ENCODE data around the gene CDH7. TPM values are rescaled to one million over a fixed set of nuclear protein-coding genes. Genes with fewer than 3 reads are reported as not detected.

Gene CDH7
- total RNA-seq = not detected

GRCh38 chr18:65750389-65751154, at the start of gene CDH7:
TSS of gene CDH7 (plus strand) at chr18:65751012. CDS start at chr18:65762843, 11,831 bp downstream.
- DNase-seq (no peak), ATAC-seq (no peak)
- peaks cover 11% of the 10 kb centered on the region for H3K27me3 Mint-ChIP-seq
- no peaks in the 10 kb centered on the region for H3K36me3 Mint-ChIP-seq
- H3K27ac Mint-ChIP-seq = no peak within 1 kb of the TSS
- peaks cover 4% of the 10 kb centered on the region for H3K9me3 Mint-ChIP-seq (ENCODE audit: low read depth)
- H3K4me3 Mint-ChIP-seq = no peak within 1 kb of the TSS
- H3K4me1 Mint-ChIP-seq = no peaks in the 10 kb centered on the region
- CTCF ChIA-PET = no interaction called here

- Mint-ChIP-seq H3K36me3 (no peaks in the 10 kb centered on the region), H3K4me1 (no peaks in the 10 kb centered on the region), H3K27ac (no peak overlapping the region), H3K27me3 (no peaks in the 10 kb centered on the region), H3K4me3 (no peak overlapping the region), H3K9me3 (ENCODE audit: low read depth) (peaks cover 2% of the 10 kb centered on the region)
- CTCF ChIA-PET = no interaction called here
- no peak for DNase-seq
- ATAC-seq = no peak
Measured at GRCh38 chr18:65704046-65704445, 46.8 kb upstream of the CDH7 start.

- Mint-ChIP-seq H3K4me1 (no peaks in the 10 kb centered on the region), H3K36me3 (no peaks in the 10 kb centered on the region), H3K27ac (no peak overlapping the region), H3K9me3 (ENCODE audit: low read depth) (peaks cover 2% of the 10 kb centered on the region), H3K4me3 (no peak overlapping the region), H3K27me3 (no peaks in the 10 kb centered on the region)
- no peak for ATAC-seq
- no peak for DNase-seq
- CTCF ChIA-PET = no interaction called here
Measured at GRCh38 chr18:65706646-65707045, 44.2 kb upstream of the CDH7 start.

- CTCF ChIA-PET = no interaction called here
- Mint-ChIP-seq H3K36me3 (no peaks in the 10 kb centered on the region), H3K27ac (no peak overlapping the region), H3K9me3 (ENCODE audit: low read depth) (peaks cover 4% of the 10 kb centered on the region), H3K27me3 (no peaks in the 10 kb centered on the region), H3K4me1 (no peaks in the 10 kb centered on the region), H3K4me3 (no peak overlapping the region)
- DNase-seq (no peak), ATAC-seq (no peak)
Measured at GRCh38 chr18:65711493-65711892, 39.3 kb upstream of the CDH7 start.

- CTCF ChIA-PET = no interaction called here
- Mint-ChIP-seq H3K27me3 (no peaks in the 10 kb centered on the region), H3K36me3 (no peaks in the 10 kb centered on the region), H3K27ac (no peak overlapping the region), H3K4me3 (no peak overlapping the region), H3K9me3 (ENCODE audit: low read depth) (peaks cover 4% of the 10 kb centered on the region), H3K4me1 (no peaks in the 10 kb centered on the region)
- no peak for ATAC-seq
- DNase-seq = no peak
Measured at GRCh38 chr18:65721619-65722018, 29.2 kb upstream of the CDH7 start.

GRCh38 chr18:65725251-65726050, 25.4 kb upstream of the CDH7 start:
- DNase-seq (no peak), ATAC-seq (no peak)
- Mint-ChIP-seq H3K36me3 (no peaks in the 10 kb centered on the region), H3K27ac (no peak overlapping the region), H3K4me1 (no peaks in the 10 kb centered on the region), H3K4me3 (no peak overlapping the region), H3K9me3 (ENCODE audit: low read depth) (peaks cover 5% of the 10 kb centered on the region), H3K27me3 (no peaks in the 10 kb centered on the region)
- CTCF ChIA-PET = no interaction called here

- Mint-ChIP-seq H3K27ac (no peak overlapping the region), H3K4me1 (no peaks in the 10 kb centered on the region), H3K36me3 (no peaks in the 10 kb centered on the region), H3K9me3 (ENCODE audit: low read depth) (peaks cover 15% of the 10 kb centered on the region), H3K4me3 (no peak overlapping the region), H3K27me3 (no peaks in the 10 kb centered on the region)
- DNase-seq = no peak
- CTCF ChIA-PET = no interaction called here
- no peak for ATAC-seq
Measured at GRCh38 chr18:65735155-65735554, 15.7 kb upstream of the CDH7 start.

GRCh38 chr18:65737471-65737955, 13.3 kb upstream of the CDH7 start:
- CTCF ChIA-PET = no interaction called here
- Mint-ChIP-seq H3K36me3 (no peaks in the 10 kb centered on the region), H3K27ac (no peak overlapping the region), H3K4me1 (no peaks in the 10 kb centered on the region), H3K4me3 (no peak overlapping the region), H3K9me3 (ENCODE audit: low read depth) (peaks cover 6% of the 10 kb centered on the region), H3K27me3 (no peaks in the 10 kb centered on the region)
- no peak for ATAC-seq
- DNase-seq = no peak

GRCh38 chr18:65746936-65747335, 3.9 kb upstream of the CDH7 start:
- ATAC-seq = no peak
- no peak overlapping the region for H3K4me3 Mint-ChIP-seq
- DNase-seq = no peak
- peaks cover 11% of the 10 kb centered on the region for H3K27me3 Mint-ChIP-seq
- no peaks in the 10 kb centered on the region for H3K4me1 Mint-ChIP-seq
- no peaks in the 10 kb centered on the region for H3K36me3 Mint-ChIP-seq
- H3K9me3 Mint-ChIP-seq (ENCODE audit: low read depth) = peaks cover 4% of the 10 kb centered on the region
- CTCF ChIA-PET = no interaction called here
- no peak overlapping the region for H3K27ac Mint-ChIP-seq

GRCh38 chr18:65748321-65748720, 2.5 kb upstream of the CDH7 start:
- peaks cover 11% of the 10 kb centered on the region for H3K27me3 Mint-ChIP-seq
- no peak overlapping the region for H3K4me3 Mint-ChIP-seq

GRCh38 chr18:65749841-65750240, 971 bp upstream of the CDH7 start:
- no peaks in the 10 kb centered on the region for H3K36me3 Mint-ChIP-seq
- ATAC-seq (no peak), DNase-seq (no peak)
- H3K4me3 Mint-ChIP-seq = no peak overlapping the region
- H3K27me3 Mint-ChIP-seq = peaks cover 11% of the 10 kb centered on the region
- no peak overlapping the region for H3K27ac Mint-ChIP-seq
- CTCF ChIA-PET = no interaction called here
- H3K4me1 Mint-ChIP-seq = no peaks in the 10 kb centered on the region
- H3K9me3 Mint-ChIP-seq (ENCODE audit: low read depth) = peaks cover 4% of the 10 kb centered on the region

More at GRCh38 chr18:65748321-65748720, 2.5 kb upstream of the CDH7 start:
- no peak for DNase-seq
- no peaks in the 10 kb centered on the region for H3K36me3 Mint-ChIP-seq
- peaks cover 4% of the 10 kb centered on the region for H3K9me3 Mint-ChIP-seq (ENCODE audit: low read depth)
- CTCF ChIA-PET = no interaction called here
- H3K4me1 Mint-ChIP-seq = no peaks in the 10 kb centered on the region
- ATAC-seq = no peak
- H3K27ac Mint-ChIP-seq = no peak overlapping the region

- ATAC-seq (no peak), DNase-seq (no peak)
- H3K9me3 Mint-ChIP-seq (ENCODE audit: low read depth) = peaks cover 4% of the 10 kb centered on the region
- CTCF ChIA-PET = no interaction called here
- H3K27me3 Mint-ChIP-seq = peaks cover 11% of the 10 kb centered on the region
- no peak overlapping the region for H3K4me3 Mint-ChIP-seq
- no peaks in the 10 kb centered on the region for H3K4me1 Mint-ChIP-seq
- no peaks in the 10 kb centered on the region for H3K36me3 Mint-ChIP-seq
- H3K27ac Mint-ChIP-seq = no peak overlapping the region
Measured at GRCh38 chr18:65751155-65752085, 608 bp downstream of the CDH7 start.

- Mint-ChIP-seq H3K4me3 (no peak overlapping the region), H3K4me1 (no peaks in the 10 kb centered on the region), H3K27ac (no peak overlapping the region), H3K36me3 (no peaks in the 10 kb centered on the region), H3K9me3 (ENCODE audit: low read depth) (peaks cover 6% of the 10 kb centered on the region), H3K27me3 (peaks cover 11% of the 10 kb centered on the region)
- no peak for DNase-seq
- ATAC-seq = no peak
- CTCF ChIA-PET = no interaction called here
Measured at GRCh38 chr18:65752625-65753325, 2.0 kb downstream of the CDH7 start.

All from activated CD8-positive, alpha-beta memory T cell treated with anti-CD3 and anti-CD28 coated beads, Interleukin-2, amount 10 ng/mL, durations not matched to agents 7 days and 5 days (primary cell).